ENCODE results near the gene NR3C2.

The NR3C2 gene

GRCh38 chr4:148453833-148454232 is 11.6 kb upstream of the NR3C2 start:
- Histone ChIP-seq H3F3A (ENCODE audit: insufficient read depth) (no peaks in the 10 kb centered on the region), H2AFZ (ENCODE audit: low read depth, low read length, severe bottlenecking) (no peak overlapping the region), H3K4me3 (ENCODE audit: insufficient read depth, low read length, poor library complexity, severe bottlenecking) (no peak overlapping the region), H3K9me3 (ENCODE audit: insufficient read depth, low read length) (no peaks in the 10 kb centered on the region), H3K36me3 (ENCODE audit: low read length) (no peaks in the 10 kb centered on the region), H3K9ac (ENCODE audit: low read length) (no peak overlapping the region), H3K27ac (ENCODE audit: low read depth, low read length) (no peak overlapping the region), H3K79me2 (ENCODE audit: insufficient read depth, low read length) (no peaks in the 10 kb centered on the region), H3K4me2 (ENCODE audit: low read depth, low read length, poor library complexity, severe bottlenecking) (no peak overlapping the region), H3K9me2 (replicated peaks; ENCODE audit: insufficient read depth, low read length) (no peaks in the 10 kb centered on the region), H4K20me1 (ENCODE audit: low read depth, low read length) (no peaks in the 10 kb centered on the region), H3K27me3 (ENCODE audit: low read length) (no peaks in the 10 kb centered on the region)
- TF ChIP-seq EZH2phosphoT487 (conservative IDR thresholded peaks at IDR 0.05; ENCODE audit: low read length) (no peak), CTCF (IDR thresholded peaks at IDR 0.05; ENCODE audit: insufficient read depth, low read length, poor library complexity, severe bottlenecking) (no peak)

- Histone ChIP-seq H3K27ac (ENCODE audit: low read depth, low read length) (no peak overlapping the region), H4K20me1 (ENCODE audit: low read depth, low read length) (no peaks in the 10 kb centered on the region), H3K4me3 (ENCODE audit: insufficient read depth, low read length, poor library complexity, severe bottlenecking) (no peak overlapping the region), H3K27me3 (ENCODE audit: low read length) (no peaks in the 10 kb centered on the region), H3K79me2 (ENCODE audit: insufficient read depth, low read length) (no peaks in the 10 kb centered on the region), H3K36me3 (ENCODE audit: low read length) (no peaks in the 10 kb centered on the region), H3K9me3 (ENCODE audit: insufficient read depth, low read length) (no peaks in the 10 kb centered on the region), H3K9ac (ENCODE audit: low read length) (no peak overlapping the region), H2AFZ (ENCODE audit: low read depth, low read length, severe bottlenecking) (no peak overlapping the region), H3F3A (ENCODE audit: insufficient read depth) (no peaks in the 10 kb centered on the region), H3K4me2 (ENCODE audit: low read depth, low read length, poor library complexity, severe bottlenecking) (no peak overlapping the region), H3K9me2 (replicated peaks; ENCODE audit: insufficient read depth, low read length) (no peaks in the 10 kb centered on the region)
- no peak for TF ChIP-seq EZH2phosphoT487 (conservative IDR thresholded peaks at IDR 0.05; ENCODE audit: low read length)
- no peak for TF ChIP-seq CTCF (IDR thresholded peaks at IDR 0.05; ENCODE audit: insufficient read depth, low read length, poor library complexity, severe bottlenecking)
Observed at GRCh38 chr4:148452970-148453369, 10.8 kb upstream of the NR3C2 start.

GRCh38 chr4:148449921-148450320 is 7.7 kb upstream of the NR3C2 start:
- no peak overlapping the region for H2AFZ ChIP-seq (ENCODE audit: low read depth, low read length, severe bottlenecking)
- no peak for TF ChIP-seq CTCF (IDR thresholded peaks at IDR 0.05; ENCODE audit: insufficient read depth, low read length, poor library complexity, severe bottlenecking)
- TF ChIP-seq EZH2phosphoT487 (conservative IDR thresholded peaks at IDR 0.05; ENCODE audit: low read length): no peak
- H3K4me3 ChIP-seq (ENCODE audit: insufficient read depth, low read length, poor library complexity, severe bottlenecking): no peak overlapping the region
- no peak overlapping the region for H3K9ac ChIP-seq (ENCODE audit: low read length)
- no peak overlapping the region for H3K27ac ChIP-seq (ENCODE audit: low read depth, low read length)
- no peaks in the 10 kb centered on the region for H3K9me3 ChIP-seq (ENCODE audit: insufficient read depth, low read length)
- no peaks in the 10 kb centered on the region for H3F3A ChIP-seq (ENCODE audit: insufficient read depth)
- no peaks in the 10 kb centered on the region for H4K20me1 ChIP-seq (ENCODE audit: low read depth, low read length)
- no peak overlapping the region for H3K4me2 ChIP-seq (ENCODE audit: low read depth, low read length, poor library complexity, severe bottlenecking)
- no peaks in the 10 kb centered on the region for H3K9me2 ChIP-seq (replicated peaks; ENCODE audit: insufficient read depth, low read length)
- H3K27me3 ChIP-seq (ENCODE audit: low read length): no peaks in the 10 kb centered on the region
- no peaks in the 10 kb centered on the region for H3K79me2 ChIP-seq (ENCODE audit: insufficient read depth, low read length)
- H3K36me3 ChIP-seq (ENCODE audit: low read length): no peaks in the 10 kb centered on the region
